ENCODE results near the gene WNT3A.

The WNT3A gene

DNA sequence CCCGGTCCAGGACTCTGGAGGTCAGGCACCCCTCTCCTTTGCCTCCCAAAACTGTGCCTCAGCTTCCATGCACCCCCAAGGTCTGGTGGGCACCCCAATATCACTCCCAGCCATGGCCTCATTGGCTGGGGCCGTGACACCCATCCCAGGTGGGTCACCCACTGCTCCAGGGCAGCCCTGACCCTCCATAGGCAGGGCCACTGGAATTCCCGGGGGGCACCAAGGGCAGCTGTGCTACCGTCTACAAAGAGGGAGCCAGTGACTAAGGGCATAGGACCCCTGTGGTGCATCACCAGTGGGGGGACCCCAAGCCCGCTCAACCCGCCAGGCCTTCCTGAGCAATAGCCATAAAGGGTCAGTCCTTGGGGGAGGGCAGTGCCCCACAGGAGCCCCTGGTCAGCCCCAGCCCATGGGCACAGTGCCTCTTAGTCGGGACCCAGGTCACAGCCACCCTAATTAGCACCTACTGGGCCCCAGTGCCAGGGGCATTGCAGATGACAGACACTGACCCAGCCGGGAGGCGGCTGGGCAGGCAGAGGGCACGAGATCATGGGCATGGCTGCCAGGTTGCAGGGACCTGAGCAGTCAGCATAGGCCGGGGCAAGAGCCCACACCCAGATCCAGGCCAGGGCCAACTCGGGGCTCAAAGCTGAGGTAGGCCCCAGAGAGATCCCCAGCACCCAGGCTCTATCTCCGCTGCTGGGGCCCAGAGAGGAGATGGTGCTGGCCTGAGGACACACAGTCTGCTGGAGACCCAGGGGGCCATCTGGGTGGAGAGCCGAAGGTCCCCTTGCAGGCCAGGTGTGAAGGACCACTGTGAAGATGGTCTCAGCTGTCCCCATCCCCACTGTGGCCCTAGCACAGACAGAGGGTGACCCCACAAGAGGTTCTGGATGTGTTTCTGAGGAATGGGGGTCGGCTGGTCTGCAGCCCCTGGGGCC lies 56.7 kb downstream of the WNT3A start:
- TF ChIP-seq, protein P1, sequence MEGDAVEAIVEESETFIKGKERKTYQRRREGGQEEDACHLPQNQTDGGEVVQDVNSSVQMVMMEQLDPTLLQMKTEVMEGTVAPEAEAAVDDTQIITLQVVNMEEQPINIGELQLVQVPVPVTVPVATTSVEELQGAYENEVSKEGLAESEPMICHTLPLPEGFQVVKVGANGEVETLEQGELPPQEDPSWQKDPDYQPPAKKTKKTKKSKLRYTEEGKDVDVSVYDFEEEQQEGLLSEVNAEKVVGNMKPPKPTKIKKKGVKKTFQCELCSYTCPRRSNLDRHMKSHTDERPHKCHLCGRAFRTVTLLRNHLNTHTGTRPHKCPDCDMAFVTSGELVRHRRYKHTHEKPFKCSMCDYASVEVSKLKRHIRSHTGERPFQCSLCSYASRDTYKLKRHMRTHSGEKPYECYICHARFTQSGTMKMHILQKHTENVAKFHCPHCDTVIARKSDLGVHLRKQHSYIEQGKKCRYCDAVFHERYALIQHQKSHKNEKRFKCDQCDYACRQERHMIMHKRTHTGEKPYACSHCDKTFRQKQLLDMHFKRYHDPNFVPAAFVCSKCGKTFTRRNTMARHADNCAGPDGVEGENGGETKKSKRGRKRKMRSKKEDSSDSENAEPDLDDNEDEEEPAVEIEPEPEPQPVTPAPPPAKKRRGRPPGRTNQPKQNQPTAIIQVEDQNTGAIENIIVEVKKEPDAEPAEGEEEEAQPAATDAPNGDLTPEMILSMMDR (IDR thresholded peaks at IDR 0.05): no peak
- Mint-ChIP-seq H3K4me1 (peaks cover 12% of the 10 kb centered on the region), H3K4me3 (no peak overlapping the region), H3K36me3 (ENCODE audit: low read depth) (no peaks in the 10 kb centered on the region), H3K27ac (no peak overlapping the region), H3K27me3 (ENCODE audit: low read depth, poor library complexity) (peaks cover 39% of the 10 kb centered on the region), H3K9me3 (peaks cover under 1% of the 10 kb centered on the region)
- no peak for DNase-seq

DNA sequence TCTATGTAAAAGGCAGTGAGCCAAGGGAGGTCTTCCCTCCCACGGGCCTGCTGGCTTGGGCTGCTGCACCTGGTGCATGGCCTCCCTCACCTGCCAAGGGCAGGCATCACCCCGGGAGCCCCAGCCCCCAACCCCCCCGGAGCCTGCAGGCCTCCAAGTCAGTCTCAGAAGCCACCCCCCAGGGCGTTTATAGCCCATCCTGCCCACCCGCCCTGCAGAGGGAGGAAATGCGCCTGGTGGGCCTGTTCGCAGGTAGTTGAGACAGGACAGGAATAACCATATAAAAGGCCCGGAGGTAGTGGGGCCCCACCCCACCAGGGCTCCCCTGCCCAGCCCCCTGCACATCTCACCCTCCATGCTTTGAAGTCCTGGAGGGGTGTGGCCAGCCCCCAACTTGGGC lies 57.5 kb downstream of the WNT3A start:
- TF ChIP-seq, protein P1 (IDR thresholded peaks at IDR 0.05): no peak
- H3K4me1 Mint-ChIP-seq: peaks cover 12% of the 10 kb centered on the region
- no peak overlapping the region for H3K27ac Mint-ChIP-seq
- no peak overlapping the region for H3K4me3 Mint-ChIP-seq
- no peaks in the 10 kb centered on the region for H3K9me3 Mint-ChIP-seq
- DNase-seq: no peak
- peaks cover 31% of the 10 kb centered on the region for H3K27me3 Mint-ChIP-seq (ENCODE audit: low read depth, poor library complexity)
- no peaks in the 10 kb centered on the region for H3K36me3 Mint-ChIP-seq (ENCODE audit: low read depth)

DNA sequence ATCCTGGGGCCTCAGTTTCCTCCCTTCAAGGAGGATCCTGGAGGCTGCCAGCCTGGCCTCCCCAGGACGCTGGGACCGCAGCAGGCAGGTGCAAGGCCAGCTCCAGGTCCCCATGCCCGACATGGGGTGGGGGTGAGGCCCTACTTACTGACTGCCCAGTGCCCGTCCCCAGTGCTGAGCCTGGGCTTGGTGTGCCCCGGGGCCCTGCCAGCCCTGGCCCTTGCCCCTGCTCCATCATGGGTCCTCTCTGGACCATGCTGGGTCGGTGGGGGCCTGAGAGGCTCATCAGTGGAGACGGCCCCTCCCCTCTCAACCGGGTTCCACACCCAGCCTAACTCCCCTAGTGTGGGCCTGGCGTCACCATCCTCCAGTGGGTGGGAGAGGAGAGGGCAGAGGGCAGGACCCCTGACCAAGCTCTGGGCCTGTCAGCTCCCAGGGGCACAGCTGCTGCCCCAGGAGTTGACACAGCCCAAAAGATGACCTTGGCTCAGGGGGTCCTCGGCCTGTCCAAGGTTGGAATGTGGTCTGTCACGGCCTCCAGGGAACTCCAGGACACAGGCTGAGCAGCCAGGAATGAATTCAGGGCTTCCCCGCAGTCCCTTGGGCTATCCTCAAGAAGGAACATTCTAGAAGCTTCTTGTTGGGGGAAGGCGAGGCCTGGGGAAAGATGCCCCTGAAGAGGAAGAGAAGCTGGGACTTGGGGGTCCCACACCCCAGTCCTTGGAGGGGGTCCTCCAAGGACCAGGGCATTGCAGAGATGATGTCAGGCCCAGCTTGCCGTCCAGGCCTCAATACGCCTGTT lies 58.1 kb downstream of the WNT3A start:
- no peak overlapping the region for H3K27ac Mint-ChIP-seq
- H3K9me3 Mint-ChIP-seq: no peaks in the 10 kb centered on the region
- no peaks in the 10 kb centered on the region for H3K36me3 Mint-ChIP-seq (ENCODE audit: low read depth)
- TF ChIP-seq, protein P1 (IDR thresholded peaks at IDR 0.05): no peak
- H3K27me3 Mint-ChIP-seq (ENCODE audit: low read depth, poor library complexity): peaks cover 30% of the 10 kb centered on the region
- no peak for DNase-seq
- H3K4me3 Mint-ChIP-seq: no peak overlapping the region
- peaks cover 12% of the 10 kb centered on the region for H3K4me1 Mint-ChIP-seq

DNA sequence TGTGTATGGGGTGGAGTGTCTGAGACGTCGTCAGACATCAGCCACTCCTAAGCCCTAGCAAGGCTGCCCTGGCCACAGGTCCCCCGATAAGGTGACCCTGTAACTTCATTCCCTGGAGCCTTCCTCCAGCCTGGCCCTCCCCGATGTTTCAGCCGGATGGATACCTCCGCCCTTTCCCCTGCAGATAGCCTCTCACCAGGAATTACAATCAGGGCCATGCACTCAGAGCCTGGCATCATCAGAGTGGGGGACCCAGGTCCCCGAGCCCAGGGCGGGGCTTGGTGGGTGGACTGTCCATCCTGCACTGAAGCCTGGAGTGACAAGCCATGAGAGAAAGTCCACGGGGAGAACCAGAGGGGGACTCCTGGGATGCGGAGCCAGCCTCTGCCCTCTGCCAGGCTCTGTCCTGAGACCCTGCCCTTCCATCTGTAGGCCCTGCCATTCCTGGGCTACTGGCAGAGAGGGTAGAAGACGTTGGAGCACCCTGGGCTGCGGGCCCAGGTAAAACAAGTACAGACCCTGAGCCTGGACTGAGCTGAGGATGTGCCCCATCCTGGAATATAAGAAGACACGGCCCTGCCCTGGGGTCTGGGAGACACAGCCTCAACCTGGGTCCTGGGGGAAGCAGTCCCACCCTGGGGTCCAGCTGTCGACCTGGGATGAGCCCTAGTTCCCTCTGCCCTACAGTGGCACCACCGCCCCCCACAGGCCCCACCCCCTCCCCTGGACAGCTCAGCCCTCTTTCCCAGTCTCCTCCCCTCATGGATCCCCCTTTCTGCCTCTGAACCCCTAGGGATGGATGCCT lies 58.9 kb downstream of the WNT3A start:
- Mint-ChIP-seq H3K4me1 (peaks cover 12% of the 10 kb centered on the region), H3K9me3 (no peaks in the 10 kb centered on the region), H3K4me3 (no peak overlapping the region), H3K27ac (no peak overlapping the region), H3K27me3 (ENCODE audit: low read depth, poor library complexity) (peaks cover 25% of the 10 kb centered on the region), H3K36me3 (ENCODE audit: low read depth) (no peaks in the 10 kb centered on the region)
- DNase-seq: no peak
- TF ChIP-seq, protein P1 (IDR thresholded peaks at IDR 0.05): no peak

DNA sequence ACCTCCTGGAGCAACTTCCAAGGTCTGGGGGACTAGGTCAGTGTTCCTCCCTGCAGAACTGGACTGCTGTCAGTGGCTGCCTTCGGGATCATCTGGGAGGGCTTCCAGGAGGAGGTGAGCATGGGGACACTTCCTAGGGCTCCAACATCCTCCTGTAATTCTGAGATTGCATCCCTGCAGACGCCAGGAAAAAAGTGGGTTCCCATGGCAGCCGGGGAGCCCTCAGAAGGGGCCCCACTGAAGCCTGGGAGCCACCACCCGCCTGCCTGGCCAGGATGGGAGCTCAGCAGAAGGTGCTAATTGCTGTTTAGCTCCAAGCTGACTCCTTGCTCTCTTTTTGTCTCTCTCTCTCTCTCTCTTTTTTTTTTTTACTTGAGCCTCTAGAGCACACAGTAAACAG lies 59.6 kb downstream of the WNT3A start:
- H3K4me1 Mint-ChIP-seq: peaks cover 6% of the 10 kb centered on the region
- H3K9me3 Mint-ChIP-seq: no peaks in the 10 kb centered on the region
- H3K36me3 Mint-ChIP-seq (ENCODE audit: low read depth): no peaks in the 10 kb centered on the region
- DNase-seq: no peak
- TF ChIP-seq, protein P1 (IDR thresholded peaks at IDR 0.05): no peak
- H3K4me3 Mint-ChIP-seq: no peak overlapping the region
- H3K27me3 Mint-ChIP-seq (ENCODE audit: low read depth, poor library complexity): peaks cover 19% of the 10 kb centered on the region
- H3K27ac Mint-ChIP-seq: no peak overlapping the region

Data from nephron progenitor cell (in vitro differentiated cells).